Coronary artery (tissue), 2 donors: Measurements from ENCODE around the gene SCAPER.
"Not testable (repeated sequence)": the region's sequence is repeated elsewhere in the genome, so short reads cannot be mapped to it uniquely, and the experiment has no call there.

ENCODE experiments used
- DNase-seq: peaks from one replicate; pipeline ENCODE4 v3.0.0-alpha.2; 2017; ENCODE audit warnings: low spot score
- H3K27ac ChIP-seq, 2 donors: fragments of 200-600 bp; sonication (generic); one replicate each; pipeline ENCODE4 v1.5.1; 2016 to 2019
- H3K4me3 ChIP-seq: fragments of 200-600 bp; sonication (generic); 2 replicates; pipeline ENCODE4 v1.5.1; 2016; ENCODE audit warnings: mild to moderate bottlenecking, moderate library complexity
- CTCF ChIP-seq: fragments of 200-600 bp; sonication (generic); IDR thresholded peaks from one replicate; pipeline ENCODE4 v1.5.1; 2019; ENCODE audit warnings: antibody characterized with exemption

SCAPER gene

GRCh38 chr15:76502678-76503077, 402.5 kb downstream of the SCAPER start:
- DNase-seq, result no peak
- Histone ChIP-seq H3K27ac (no peak overlapping the region), H3K4me3 (no peak overlapping the region)
- no peak for TF ChIP-seq CTCF

GRCh38 chr15:76502185-76502584, 403.0 kb downstream of the SCAPER start:
- DNase-seq, H3K4me3 ChIP-seq, H3K27ac ChIP-seq: not testable (repeated sequence)

- TF ChIP-seq CTCF, result no peak
- Histone ChIP-seq H3K4me3 (no peak overlapping the region), H3K27ac (no peak overlapping the region)
- no peak for DNase-seq
Measured at GRCh38 chr15:76501726-76502125, 403.4 kb downstream of the SCAPER start.

GRCh38 chr15:76501011-76501410, 404.1 kb downstream of the SCAPER start:
- no peak for DNase-seq
- Histone ChIP-seq H3K27ac (no peak overlapping the region), H3K4me3 (no peak overlapping the region)
- TF ChIP-seq CTCF, result no peak

- Histone ChIP-seq H3K4me3 (no peak overlapping the region), H3K27ac (no peak overlapping the region)
- TF ChIP-seq CTCF, result no peak
- DNase-seq, result no peak
Measured at GRCh38 chr15:76495487-76495886, 409.7 kb downstream of the SCAPER start.

GRCh38 chr15:76492538-76492937, 412.6 kb downstream of the SCAPER start:
- TF ChIP-seq CTCF, result no peak
- DNase-seq, result no peak
- no peak overlapping the region for H3K4me3 ChIP-seq
- H3K27ac ChIP-seq, result no peak overlapping the region

GRCh38 chr15:76483752-76484151, 421.4 kb downstream of the SCAPER start:
- no peak for TF ChIP-seq CTCF
- DNase-seq, result no peak
- Histone ChIP-seq H3K27ac (no peak overlapping the region), H3K4me3 (no peak overlapping the region)

GRCh38 chr15:76483018-76483417, 422.1 kb downstream of the SCAPER start:
- Histone ChIP-seq H3K27ac (no peak overlapping the region), H3K4me3 (no peak overlapping the region)
- TF ChIP-seq CTCF, result no peak
- DNase-seq, result no peak
